H1 (cell line): Measurements from ENCODE around the gene PTPRCAP. TPM values are rescaled to one million over a fixed set of nuclear protein-coding genes. Genes with fewer than 3 reads are reported as not detected.

Source experiments
- CTCF ChIA-PET: fragments of 300-600 bp; sonication (Branson Sonifier 250); formaldehyde crosslinking; loops from one replicate; lab custom pipeline; 2021; ENCODE audit not compliant: partially characterized antibody; lab: Charles Lee
- POLR2A ChIA-PET: fragments of 300-600 bp; sonication (Branson Sonifier 250); formaldehyde crosslinking; loops from one replicate; lab custom pipeline; 2021; ENCODE audit warnings: inconsistent platforms; ENCODE audit not compliant: partially characterized antibody; lab: Charles Lee
- DNase-seq, 2 experiments: peaks; one replicate each; pipeline versions ENCODE4 v3.0.0 to v3.0.0-alpha.2; 2010 to 2022; ENCODE audit warnings: low spot score in 2 of 2, low read depth in 1 of 2, mixed read lengths in 1 of 2
- FAIRE-seq: peaks from 2 replicates; lab custom pipeline; 2011; peaks lifted over from hg19 to GRCh38; lab: Jason Lieb, UNC
- H2AFZ ChIP-seq: 2 replicates; pipeline ENCODE4 v1.8.1; 2012; ENCODE audit warnings: low read length, inconsistent platforms
- H2AK5ac ChIP-seq: 2 replicates; pipeline ENCODE4 v1.6.1; 2013; ENCODE audit warnings: low read depth, low read length
- H2BK120ac ChIP-seq: replicated peaks from 2 replicates; pipeline ENCODE3; 2013; ENCODE audit warnings: low read depth, low read length, inconsistent platforms
- H2BK12ac ChIP-seq: 2 replicates; pipeline ENCODE4 v1.6.1; 2013; ENCODE audit warnings: low read depth, low read length
- H2BK15ac ChIP-seq: 2 replicates; pipeline ENCODE4 v1.6.1; 2013; ENCODE audit warnings: low read length
- H2BK20ac ChIP-seq: 2 replicates; pipeline ENCODE4 v1.6.1; 2013; ENCODE audit warnings: low read length
- H2BK5ac ChIP-seq: 2 replicates; pipeline ENCODE4 v1.6.1; 2013; ENCODE audit warnings: low read depth, low read length
- H3K14ac ChIP-seq: 2 replicates; pipeline ENCODE4 v1.6.1; 2013; ENCODE audit warnings: inconsistent platforms; ENCODE audit not compliant: insufficient read length
- H3K18ac ChIP-seq: 2 replicates; pipeline ENCODE4 v1.6.1; 2013; ENCODE audit warnings: low read length; ENCODE audit errors: extremely low read depth
- H3K23ac ChIP-seq: 2 replicates; pipeline ENCODE4 v1.6.1; 2013; ENCODE audit warnings: inconsistent platforms; ENCODE audit not compliant: insufficient read length
- H3K23me2 ChIP-seq: 2 replicates; pipeline ENCODE4 v1.6.1; 2013; ENCODE audit warnings: low read depth, low read length
- H3K27ac ChIP-seq: 2 replicates; pipeline ENCODE4 v1.6.1; 2011; ENCODE audit warnings: low read depth, low read length, inconsistent platforms
- H3K27me3 ChIP-seq, 4 experiments: replicated peaks in 1 of 4; 1 replicate in 1 of 4; 2 replicates in 3 of 4; pipeline versions ENCODE4 v1.6.1 to v1.8.1; 2011 to 2013; ENCODE audit warnings: low read length in 3 of 4, mild to moderate bottlenecking in 3 of 4, inconsistent platforms in 2 of 4, mixed read lengths in 2 of 4, moderate library complexity in 1 of 4; ENCODE audit not compliant: control insufficient read depth in 3 of 4, insufficient read depth in 3 of 4; ENCODE audit errors: extremely low read depth in 1 of 4
- H3K36me3 ChIP-seq, 4 experiments: 2 replicates each; pipeline versions ENCODE4 v1.6.1 to v1.8.1; 2011 to 2013; ENCODE audit warnings: mild to moderate bottlenecking in 4 of 4, low read length in 3 of 4, moderate library complexity in 2 of 4, control low read depth in 1 of 4, inconsistent platforms in 1 of 4; ENCODE audit not compliant: insufficient read depth in 4 of 4, control insufficient read depth in 2 of 4
- H3K4ac ChIP-seq: replicated peaks from 2 replicates; pipeline ENCODE3; 2013; ENCODE audit warnings: low read length, low read depth, mixed read lengths, inconsistent platforms; ENCODE audit not compliant: insufficient read length
- H3K4me1 ChIP-seq, 4 experiments: replicated peaks in 1 of 4; 1 replicate in 1 of 4; 2 replicates in 3 of 4; pipeline versions ENCODE4 v1.6.1 to v1.8.1; 2011 to 2013; ENCODE audit warnings: low read length in 3 of 4, inconsistent platforms in 2 of 4, mixed read lengths in 1 of 4; ENCODE audit not compliant: insufficient read depth in 4 of 4, control insufficient read depth in 3 of 4
- H3K4me2 ChIP-seq, 2 experiments: 2 replicates each; pipeline versions ENCODE4 v1.6.1 to v1.8.1; 2011 to 2013; ENCODE audit warnings: low read depth in 2 of 2, low read length in 2 of 2, control low read depth in 1 of 2, inconsistent platforms in 1 of 2, mild to moderate bottlenecking in 1 of 2; ENCODE audit not compliant: insufficient read depth in 1 of 2
- H3K4me3 ChIP-seq, 4 experiments: fragments of 200-600, 300-600 bp in 1 of 4; sonication (generic), shearing (Covaris generic), sonication (Bioruptor Twin) in 1 of 4; 2 replicates each; pipeline versions ENCODE4 v1.5.1 to v1.8.1; 2011 to 2016; ENCODE audit warnings: low read length in 4 of 4, low read depth in 3 of 4, control low read depth in 2 of 4, inconsistent platforms in 2 of 4, mild to moderate bottlenecking in 2 of 4, mixed read lengths in 1 of 4, moderate library complexity in 1 of 4; ENCODE audit not compliant: insufficient read depth in 2 of 4; ENCODE audit errors: extremely low read depth in 1 of 4
- H3K56ac ChIP-seq: replicated peaks from 2 replicates; pipeline ENCODE3; 2013; ENCODE audit warnings: low read depth, mild to moderate bottlenecking, mixed read lengths, low read length, inconsistent platforms; ENCODE audit not compliant: insufficient read length
- H3K79me1 ChIP-seq: 2 replicates; pipeline ENCODE4 v1.6.1; 2013; ENCODE audit warnings: low read depth, low read length, control low read depth
- H3K79me2 ChIP-seq, 2 experiments: 2 replicates each; pipeline versions ENCODE4 v1.6.1 to v1.8.1; 2012 to 2013; ENCODE audit warnings: low read length in 2 of 2, mild to moderate bottlenecking in 2 of 2, inconsistent platforms in 1 of 2; ENCODE audit not compliant: insufficient read depth in 2 of 2, control insufficient read depth in 1 of 2
- H3K9ac ChIP-seq, 4 experiments: replicated peaks in 1 of 4; 1 replicate in 1 of 4; 2 replicates in 3 of 4; pipeline versions ENCODE4 v1.6.1 to v1.8.1; 2011 to 2013; ENCODE audit warnings: low read depth in 3 of 4, low read length in 3 of 4, control low read depth in 2 of 4, mild to moderate bottlenecking in 2 of 4, moderate library complexity in 2 of 4, inconsistent platforms in 1 of 4; ENCODE audit errors: extremely low read depth in 1 of 4
- H3K9me3 ChIP-seq, 2 experiments: 2 replicates each; pipeline versions ENCODE4 v1.6.1 to v1.8.1; 2012 to 2013; ENCODE audit warnings: mild to moderate bottlenecking in 2 of 2, moderate library complexity in 2 of 2, control low read depth in 1 of 2, inconsistent platforms in 1 of 2, low read depth in 1 of 2, low read length in 1 of 2, mixed read lengths in 1 of 2; ENCODE audit not compliant: insufficient read depth in 2 of 2
- H4K20me1 ChIP-seq, 2 experiments: replicated peaks in 1 of 2; 2 replicates each; pipeline versions ENCODE3 to v1.8.1; 2011 to 2013; ENCODE audit warnings: inconsistent platforms in 2 of 2, low read length in 2 of 2, mild to moderate bottlenecking in 1 of 2; ENCODE audit not compliant: insufficient read depth in 2 of 2, control insufficient read depth in 1 of 2
- H4K5ac ChIP-seq: 2 replicates; pipeline ENCODE4 v1.6.1; 2013; ENCODE audit warnings: low read length, low read depth, mixed read lengths, inconsistent platforms; ENCODE audit not compliant: insufficient read length
- H4K8ac ChIP-seq: 2 replicates; pipeline ENCODE4 v1.8.0; 2013; ENCODE audit warnings: mild to moderate bottlenecking, moderate library complexity, low read length, inconsistent platforms; ENCODE audit not compliant: insufficient read depth; ENCODE audit errors: extremely low read depth
- H4K91ac ChIP-seq: replicated peaks from 2 replicates; pipeline ENCODE3; 2013; ENCODE audit warnings: low read length, mixed read lengths, inconsistent platforms; ENCODE audit not compliant: insufficient read length
- JUN ChIP-seq: IDR thresholded peaks from 2 replicates; pipeline ENCODE4 v1.6.1; 2011; ENCODE audit warnings: low read depth, mild to moderate bottlenecking, improper control_type of control experiment, low read length
- KDM1A ChIP-seq: fragments of 200-600, 300-600 bp; sonication (generic); IDR thresholded peaks from 2 replicates; pipeline ENCODE4 v1.7.1; 2016; ENCODE audit warnings: mild to moderate bottlenecking, low read length, borderline replicate concordance
- KDM5A ChIP-seq: fragments of 200-600 bp; IDR thresholded peaks from 2 replicates; pipeline ENCODE4 v1.7.1; 2012; ENCODE audit warnings: mild to moderate bottlenecking, low read length, inconsistent platforms, mixed read lengths
- POLR2A ChIP-seq, 2 experiments: IDR thresholded peaks; 1 replicate in 1 of 2; 2 replicates in 1 of 2; pipeline ENCODE4 v1.6.1; 2011; ENCODE audit warnings: low read depth in 2 of 2, low read length in 2 of 2, mild to moderate bottlenecking in 2 of 2; ENCODE audit errors: control extremely low read depth in 1 of 2
- POLR2AphosphoS5 ChIP-seq: IDR thresholded peaks from 2 replicates; pipeline ENCODE4 v1.6.1; 2011; ENCODE audit warnings: low read depth, low read length
- POU5F1 ChIP-seq: IDR thresholded peaks from 2 replicates; pipeline ENCODE4 v1.6.1; 2011; ENCODE audit warnings: low read depth, mild to moderate bottlenecking, low read length, moderate library complexity
- TEAD4 ChIP-seq: IDR thresholded peaks from 2 replicates; pipeline ENCODE4 v1.6.1; 2012; ENCODE audit warnings: low read depth, low read length, inconsistent platforms, mixed read lengths
- ZNF274 ChIP-seq: IDR thresholded peaks from 2 replicates; pipeline ENCODE4 v1.7.0; 2012; ENCODE audit warnings: low read length, borderline replicate concordance; ENCODE audit errors: extremely low read depth
- WGBS, 2 experiments: shearing (Covaris generic) in 1 of 2; methylation state at CpG; one replicate each; pipeline versions ENCODE4 v1.1.6 to v1.1.7; 2013 to 2015; ENCODE audit warnings: low lambda C conversion rate in 2 of 2, mixed read lengths in 2 of 2, inconsistent platforms in 1 of 2, low coverage in 1 of 2, missing lambda C conversion rate in 1 of 2; ENCODE audit not compliant: insufficient replicate concordance in 2 of 2, insufficient coverage in 1 of 2, insufficient read length in 1 of 2; ENCODE audit errors: extremely low coverage in 1 of 2, missing lambda C conversion rate in 1 of 2; 5-methylcytosine and 5-hydroxymethylcytosine counted together
- polyA plus RNA-seq, 7 experiments: library from polyadenylated mRNA; depleted of rRNA in 3 of 7; stranded (reverse) in 5 of 7; unstranded in 2 of 7; fragments of >200 nt in 5 of 7; fragments of 200-250 nt in 2 of 7; gene quantifications; 1 replicate in 5 of 7; 2 replicates in 1 of 7; 4 replicates in 1 of 7; pipeline versions ENCODE4 v1.2.1 to v1.2.3, GENCODE V29; 2011 to 2013; ENCODE audit warnings: missing spikeins in 2 of 7, mixed read lengths in 2 of 7
- total RNA-seq: library from RNA; stranded (reverse); fragmentation: NEBNext Ultra II Directional; extraction: Animal tissue kit (Norgen Biotek cat#: 25700); gene quantifications from 2 replicates; pipeline ENCODE4 v1.2.1, GENCODE V29; 2021
- TF ChIP-seq, protein P1 (sequence below): IDR thresholded peaks from 2 replicates; pipeline ENCODE4 v1.6.1; 2012; ENCODE audit warnings: inconsistent platforms

PTPRCAP gene
- total and polyA plus RNA-seq, 2 of the 8 experiments (the other 6 are each of a cell fraction or from before 2014, with no cell fraction given) = 0.78 to 6.7 TPM

DNA sequence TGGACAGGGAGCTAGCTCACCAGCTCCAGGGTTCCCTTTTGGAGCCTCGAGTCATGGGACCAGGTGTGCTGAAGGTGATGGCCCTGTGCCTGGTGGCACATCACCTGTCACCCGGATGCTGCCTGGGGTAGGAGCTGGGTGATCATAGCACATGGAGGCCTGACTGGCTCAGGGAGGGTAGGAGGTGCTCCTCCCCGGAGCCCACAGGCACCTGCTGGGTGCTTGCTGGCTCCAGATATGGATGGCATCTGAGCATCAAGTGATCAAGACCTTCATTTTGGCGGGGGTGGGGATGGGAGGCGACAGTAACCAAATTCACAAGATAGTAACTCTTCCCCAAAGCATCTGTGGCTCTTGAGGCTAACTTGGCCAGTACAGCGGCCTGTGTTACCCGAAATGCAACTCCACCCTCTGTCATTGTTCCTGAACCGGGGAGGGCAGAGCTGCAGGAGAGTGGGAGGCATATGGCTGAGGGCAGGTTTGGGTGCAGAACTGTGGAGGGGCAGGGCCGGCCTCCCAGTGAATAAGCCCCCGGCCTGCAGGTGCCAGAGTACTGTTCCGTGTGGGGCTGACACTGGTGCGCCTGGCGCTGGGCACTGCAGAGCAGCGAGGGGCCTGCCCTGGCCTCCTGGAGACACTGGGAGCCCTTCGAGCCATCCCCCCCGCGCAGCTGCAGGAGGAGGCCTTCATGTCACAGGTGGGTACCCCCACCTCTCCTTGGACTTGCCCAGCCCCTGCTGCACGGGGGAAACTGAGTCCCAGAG is 28.9 kb downstream of the PTPRCAP start:
- no peak overlapping the region for H4K8ac ChIP-seq
- CTCF ChIA-PET = no interaction called here
- no peak overlapping the region for H3K56ac ChIP-seq
- no peak overlapping the region for H3K4me3 ChIP-seq
- H2BK20ac ChIP-seq = peak overlapping the region; percentile 48
- no peak overlapping the region for H4K5ac ChIP-seq
- H3K18ac ChIP-seq = no peak overlapping the region
- H3K79me2 ChIP-seq = no peaks in the 10 kb centered on the region
- H2BK15ac ChIP-seq = 0 out of 2 replicates have a peak overlapping the region, but pooled peaks have one; percentile 65
- TF ChIP-seq, protein P1, sequence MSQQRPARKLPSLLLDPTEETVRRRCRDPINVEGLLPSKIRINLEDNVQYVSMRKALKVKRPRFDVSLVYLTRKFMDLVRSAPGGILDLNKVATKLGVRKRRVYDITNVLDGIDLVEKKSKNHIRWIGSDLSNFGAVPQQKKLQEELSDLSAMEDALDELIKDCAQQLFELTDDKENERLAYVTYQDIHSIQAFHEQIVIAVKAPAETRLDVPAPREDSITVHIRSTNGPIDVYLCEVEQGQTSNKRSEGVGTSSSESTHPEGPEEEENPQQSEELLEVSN = no peak
- TF ChIP-seq POLR2A (IDR thresholded peaks at IDR 0.05; ENCODE audit: control extremely low read depth in 1 of 2, low read depth in 2 of 2, low read length in 2 of 2) (no peak), JUN (no peak), ZNF274 (no peak), POLR2AphosphoS5 (no peak), KDM1A (no peak), TEAD4 (no peak), POU5F1 (no peak), KDM5A (no peak)
- no peak overlapping the region for H3K4me2 ChIP-seq
- H4K91ac ChIP-seq = no peak overlapping the region
- no peaks in the 10 kb centered on the region for H3K9me3 ChIP-seq
- H2BK12ac ChIP-seq = 0 out of 2 replicates have a peak overlapping the region, but pooled peaks have one; percentile 60
- no peak overlapping the region for H3K14ac ChIP-seq
- no peak for FAIRE-seq
- H3K23me2 ChIP-seq = no peaks in the 10 kb centered on the region
- H3K27ac ChIP-seq = no peak overlapping the region
- H3K27me3 ChIP-seq = peaks cover 0 to 16% (median 5%) of the 10 kb centered on the region in 4 experiments; a peak in 4 of 7 replicates
- H2AK5ac ChIP-seq = 0 out of 2 replicates have a peak overlapping the region, but pooled peaks have one; percentile 1
- H2BK120ac ChIP-seq = no peak overlapping the region
- WGBS, 2 experiments = 89% methylated on average over 13 of the region's 18 CpGs; no CpG with 5 or more reads in 1 of the 2 experiments
- H4K20me1 ChIP-seq = no peaks in the 10 kb centered on the region
- H3K4me1 ChIP-seq = peaks cover 0 to 11% (median 7%) of the 10 kb centered on the region in 4 experiments; a peak in 5 of 7 replicates
- H2AFZ ChIP-seq = no peak overlapping the region
- no peak for DNase-seq
- no peak overlapping the region for H3K23ac ChIP-seq
- H3K9ac ChIP-seq = no peak overlapping the region
- 0 out of 2 replicates have a peak overlapping the region, but pooled peaks have one; percentile 24 for H2BK5ac ChIP-seq
- H3K4ac ChIP-seq = no peak overlapping the region
- H3K36me3 ChIP-seq = no peaks in the 10 kb centered on the region
- no peaks in the 10 kb centered on the region for H3K79me1 ChIP-seq
- POLR2A ChIA-PET = interaction anchor here (0.9 to 1.9 kb wide), 6 partner anchors 10 to 29 kb away, joined by 3 to 6 read pairs (median 4); partner anchors contain the start of gene PTPRCAP
